ENCODE results near the gene UBAC1. TPM values are rescaled to one million over a fixed set of nuclear protein-coding genes. Genes with fewer than 3 reads are reported as not detected.

Gene UBAC1
- polyA plus RNA-seq, 1 of the 3 experiments (the other 2 are of a cell fraction) = 67.7 TPM

DNA sequence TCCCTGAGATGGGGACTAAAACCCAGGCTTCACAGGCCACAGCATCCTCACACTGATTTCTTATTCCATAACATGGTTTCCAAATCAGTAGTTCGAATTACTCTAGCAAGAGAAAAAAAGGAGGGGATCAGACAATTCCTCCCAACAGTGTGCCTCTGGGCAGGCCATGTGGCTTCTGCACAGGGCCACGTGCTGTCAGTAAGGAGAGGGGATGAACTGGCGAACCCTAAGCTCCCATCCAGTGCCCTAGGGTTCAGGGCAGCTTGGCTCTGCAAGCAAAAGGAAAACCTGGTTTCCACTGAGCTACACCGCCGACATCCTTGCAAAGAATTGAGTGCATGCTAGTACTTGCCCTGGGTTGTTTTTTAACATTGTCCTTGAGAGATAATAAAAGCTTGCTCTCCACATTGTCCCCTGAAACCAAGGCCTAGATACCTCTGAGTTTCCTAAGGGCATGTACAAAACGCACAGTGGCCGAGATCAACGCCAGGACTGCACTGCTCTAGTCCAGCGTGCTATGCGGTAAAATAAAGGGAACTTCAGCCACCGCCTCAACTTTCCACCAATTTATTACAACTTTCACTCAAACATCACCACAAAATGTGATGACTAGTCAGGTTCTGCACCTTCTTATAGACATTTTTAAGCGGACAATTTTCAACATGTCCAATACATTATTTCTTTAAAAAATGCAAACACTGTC, 58.4 kb downstream of the UBAC1 start:
- TF ChIP-seq MEF2A (IDR thresholded peaks at IDR 0.05; ENCODE audit: borderline replicate concordance, low read depth) = no peak
- no peak for TF ChIP-seq SIN3A (IDR thresholded peaks at IDR 0.05; ENCODE audit: borderline replicate concordance, low read depth, low read length)
- TF ChIP-seq RXRA (IDR thresholded peaks at IDR 0.05; ENCODE audit: borderline replicate concordance, low read depth) = no peak
- TF ChIP-seq FOXM1 (IDR thresholded peaks at IDR 0.05; ENCODE audit: low read depth) = no peak
- no peak for TF ChIP-seq RCOR1 (IDR thresholded peaks at IDR 0.05; ENCODE audit: low read length)
- TF ChIP-seq EZH2phosphoT487 (IDR thresholded peaks at IDR 0.05; ENCODE audit: borderline replicate concordance, low read depth) = no peak
- no peak for TF ChIP-seq EP300 (IDR thresholded peaks at IDR 0.05; ENCODE audit: borderline replicate concordance in 1 of 2, low read depth in 1 of 2, low read length in 1 of 2)
- TF ChIP-seq MAX (IDR thresholded peaks at IDR 0.05; ENCODE audit: low read depth) = no peak
- TF ChIP-seq TEAD4 (IDR thresholded peaks at IDR 0.05; ENCODE audit: borderline replicate concordance, insufficient read depth) = no peak
- TF ChIP-seq YY1 (IDR thresholded peaks at IDR 0.05; ENCODE audit: low read depth) = no peak
- no peak for TF ChIP-seq JUND (IDR thresholded peaks at IDR 0.05)
- no peak for TF ChIP-seq MXI1 (IDR thresholded peaks at IDR 0.05; ENCODE audit: low read depth, low read length)
- TF ChIP-seq POLR2AphosphoS5 (IDR thresholded peaks at IDR 0.05; ENCODE audit: low read depth, low read length) = no peak
- no peak for TF ChIP-seq RAD21 (IDR thresholded peaks at IDR 0.05; ENCODE audit: low read length)
- TF ChIP-seq, protein P1, sequence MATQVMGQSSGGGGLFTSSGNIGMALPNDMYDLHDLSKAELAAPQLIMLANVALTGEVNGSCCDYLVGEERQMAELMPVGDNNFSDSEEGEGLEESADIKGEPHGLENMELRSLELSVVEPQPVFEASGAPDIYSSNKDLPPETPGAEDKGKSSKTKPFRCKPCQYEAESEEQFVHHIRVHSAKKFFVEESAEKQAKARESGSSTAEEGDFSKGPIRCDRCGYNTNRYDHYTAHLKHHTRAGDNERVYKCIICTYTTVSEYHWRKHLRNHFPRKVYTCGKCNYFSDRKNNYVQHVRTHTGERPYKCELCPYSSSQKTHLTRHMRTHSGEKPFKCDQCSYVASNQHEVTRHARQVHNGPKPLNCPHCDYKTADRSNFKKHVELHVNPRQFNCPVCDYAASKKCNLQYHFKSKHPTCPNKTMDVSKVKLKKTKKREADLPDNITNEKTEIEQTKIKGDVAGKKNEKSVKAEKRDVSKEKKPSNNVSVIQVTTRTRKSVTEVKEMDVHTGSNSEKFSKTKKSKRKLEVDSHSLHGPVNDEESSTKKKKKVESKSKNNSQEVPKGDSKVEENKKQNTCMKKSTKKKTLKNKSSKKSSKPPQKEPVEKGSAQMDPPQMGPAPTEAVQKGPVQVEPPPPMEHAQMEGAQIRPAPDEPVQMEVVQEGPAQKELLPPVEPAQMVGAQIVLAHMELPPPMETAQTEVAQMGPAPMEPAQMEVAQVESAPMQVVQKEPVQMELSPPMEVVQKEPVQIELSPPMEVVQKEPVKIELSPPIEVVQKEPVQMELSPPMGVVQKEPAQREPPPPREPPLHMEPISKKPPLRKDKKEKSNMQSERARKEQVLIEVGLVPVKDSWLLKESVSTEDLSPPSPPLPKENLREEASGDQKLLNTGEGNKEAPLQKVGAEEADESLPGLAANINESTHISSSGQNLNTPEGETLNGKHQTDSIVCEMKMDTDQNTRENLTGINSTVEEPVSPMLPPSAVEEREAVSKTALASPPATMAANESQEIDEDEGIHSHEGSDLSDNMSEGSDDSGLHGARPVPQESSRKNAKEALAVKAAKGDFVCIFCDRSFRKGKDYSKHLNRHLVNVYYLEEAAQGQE (IDR thresholded peaks at IDR 0.05; ENCODE audit: low read depth, low read length) = no peak
- Histone ChIP-seq H3K4me1 (ENCODE audit: control insufficient read depth in 1 of 2, insufficient read depth in 2 of 2, low read depth in 1 of 2, low read length in 1 of 2) (peaks cover 9 to 14% of the 10 kb centered on the region in 2 experiments; a peak in 3 of 4 replicates), H3K9me3 (no peaks in the 10 kb centered on the region), H3K27me3 (ENCODE audit: insufficient read depth) (no peaks in the 10 kb centered on the region), H3K4me3 (ENCODE audit: low read depth in 2 of 2, low read length in 1 of 2) (no peak overlapping the region), H3K9ac (no peak overlapping the region), H3K36me3 (replicated peaks in 1 of 2; ENCODE audit: control insufficient read depth in 1 of 2, insufficient read depth in 2 of 2, low read length in 1 of 2) (peaks cover 0 to 7% of the 10 kb centered on the region in 2 experiments), H2AFZ (ENCODE audit: low read depth) (no peak overlapping the region), H3K9me2 (no peaks in the 10 kb centered on the region), H4K20me1 (ENCODE audit: insufficient read depth) (peaks cover 82% of the 10 kb centered on the region), H3F3A (replicated peaks; ENCODE audit: insufficient read depth) (peaks cover 11% of the 10 kb centered on the region), H3K27ac (ENCODE audit: low read depth in 2 of 2, low read length in 1 of 2) (no peak overlapping the region), H3K4me2 (no peak overlapping the region), H3K79me2 (ENCODE audit: insufficient read depth) (peaks cover 90% of the 10 kb centered on the region)
- 97% methylated on average over 12 of the region's 12 CpGs for WGBS (ENCODE audit: low lambda C conversion rate)
- ChIA-PET POLR2A (no interaction called here), CTCF (interaction anchor here (1.0 kb wide), 1 partner anchor 39 kb away, joined by 3 read pairs; no protein-coding TSS in a partner anchor)
- DNase-seq = no peak

Measured in SK-N-SH (cell line).